A673 (cell line): ENCODE data around the gene NFATC3. TPM values are rescaled to one million over a fixed set of nuclear protein-coding genes. Genes with fewer than 3 reads are reported as not detected.

Experiments
- BruUV-seq: library from RNA; stranded (reverse); fragments of 400-500 nt; replicated peaks from 2 replicates; lab custom pipeline; 2021; lab: Mats Ljungman, UMichigan
- CTCF ChIA-PET: fragments of 300-600 bp; sonication (Branson Sonifier 250); formaldehyde crosslinking; loops from one replicate; lab custom pipeline; 2022; ENCODE audit warnings: antibody characterized with exemption; lab: Charles Lee
- POLR2A ChIA-PET: fragments of 300-600 bp; sonication (Branson Sonifier 250); formaldehyde crosslinking; loops from one replicate; lab custom pipeline; 2022; ENCODE audit warnings: antibody characterized with exemption; ENCODE audit not compliant: low non-redundant PET; lab: Charles Lee
- DNase-seq: peaks from one replicate; pipeline ENCODE4 v3.0.0-alpha.2; 2015; ENCODE audit warnings: low spot score
- H3K27ac ChIP-seq: fragments of 200-600 bp; sonication (generic); 2 replicates; pipeline ENCODE4 v1.5.1; 2016; ENCODE audit warnings: mixed run types, low read depth, mild to moderate bottlenecking, mixed read lengths, antibody characterized with exemption, low read length; ENCODE audit not compliant: poor library complexity, severe bottlenecking
- H3K27me3 ChIP-seq: fragments of 200-600 bp; sonication (generic); replicated peaks from 2 replicates; pipeline ENCODE4 v1.6.1; 2017; ENCODE audit warnings: mixed run types, low read depth, mild to moderate bottlenecking, mixed read lengths, antibody characterized with exemption, low read length; ENCODE audit not compliant: insufficient read depth, poor library complexity
- H3K36me3 ChIP-seq: fragments of 200-600 bp; sonication (generic); 2 replicates; pipeline ENCODE4 v1.6.1; 2016; ENCODE audit warnings: mixed run types, mild to moderate bottlenecking, mixed read lengths, antibody characterized with exemption, low read length; ENCODE audit not compliant: insufficient read depth, poor library complexity, severe bottlenecking
- H3K4me1 ChIP-seq: fragments of 200-600 bp; sonication (generic); 2 replicates; pipeline ENCODE4 v1.6.1; 2017; ENCODE audit warnings: mixed run types, mild to moderate bottlenecking, mixed read lengths, antibody characterized with exemption, low read length; ENCODE audit not compliant: insufficient read depth, poor library complexity, severe bottlenecking
- H3K4me3 ChIP-seq: fragments of 200-600 bp; sonication (generic); 2 replicates; pipeline ENCODE4 v1.5.1; 2016; ENCODE audit warnings: low read depth, mixed run types, mild to moderate bottlenecking, mixed read lengths, low read length; ENCODE audit not compliant: poor library complexity, severe bottlenecking
- H3K9me3 ChIP-seq: fragments of 200-600 bp; sonication (generic); 2 replicates; pipeline ENCODE4 v1.6.1; 2016; ENCODE audit warnings: mixed run types, low read depth, mild to moderate bottlenecking, mixed read lengths, antibody characterized with exemption, low read length; ENCODE audit not compliant: poor library complexity, severe bottlenecking
- EZH2 ChIP-seq: fragments of 200-600 bp; sonication (generic); IDR thresholded peaks from 2 replicates; pipeline ENCODE4 v1.6.1; 2017; ENCODE audit warnings: borderline replicate concordance, low read depth, mild to moderate bottlenecking, mixed read lengths, antibody characterized with exemption, low read length; ENCODE audit not compliant: poor library complexity, severe bottlenecking
- intact Hi-C: fragments of 100-400 bp; cut with micrococcal nuclease; formaldehyde crosslinking; loops from one replicate; pipeline ENCODE4 v1.10.0; 2022; ENCODE audit not compliant: unreplicated experiment
- total RNA-seq: library from RNA; stranded (reverse); gene quantifications from 2 replicates; pipeline ENCODE4 v1.2.3, GENCODE V29; 2021
- TF ChIP-seq, protein P1 (sequence below): fragments of 300-800, 200-600 bp; sonication (generic); conservative IDR thresholded peaks from 2 replicates; pipeline ENCODE4 v1.5.1; 2017; ENCODE audit warnings: low read depth, mild to moderate bottlenecking, antibody characterized with exemption, low read length, moderate library complexity, mixed read lengths

Gene NFATC3
- total RNA-seq, 1 experiment from 2014 or later, result 56.0 TPM

DNA sequence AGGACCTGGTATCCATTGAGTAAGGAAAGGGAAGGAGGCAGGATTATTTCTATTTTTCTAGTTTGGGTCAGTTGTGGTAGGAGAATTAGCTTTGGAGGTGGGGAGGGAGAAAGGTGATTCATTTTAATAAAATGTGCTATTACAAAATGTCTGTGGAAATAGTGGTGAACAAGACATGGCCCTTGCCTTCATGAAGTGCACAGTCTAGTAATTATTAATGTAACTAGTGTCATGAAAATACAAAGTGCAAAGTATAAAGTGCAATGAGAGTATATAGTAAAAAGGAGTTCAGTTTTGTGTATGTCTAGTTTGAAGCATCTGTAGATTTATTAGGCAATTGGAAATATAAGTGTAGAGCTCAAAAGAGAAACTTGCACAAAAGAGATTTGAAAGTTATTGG lies 11.9 kb downstream of the NFATC3 start:
- Histone ChIP-seq H3K27ac (no peak overlapping the region), H3K4me3 (no peak overlapping the region), H3K9me3 (no peaks in the 10 kb centered on the region), H3K36me3 (no peaks in the 10 kb centered on the region), H3K27me3 (no peaks in the 10 kb centered on the region), H3K4me1 (peaks cover 3% of the 10 kb centered on the region)
- intact Hi-C loops, result loop anchor here (10.0 kb wide), 1 partner anchor 228 kb away; no protein-coding TSS in a partner anchor
- CTCF ChIA-PET, result no interaction called here
- BruUV-seq, result no TSS peak
- no peak for TF ChIP-seq EZH2
- TF ChIP-seq, protein P1, sequence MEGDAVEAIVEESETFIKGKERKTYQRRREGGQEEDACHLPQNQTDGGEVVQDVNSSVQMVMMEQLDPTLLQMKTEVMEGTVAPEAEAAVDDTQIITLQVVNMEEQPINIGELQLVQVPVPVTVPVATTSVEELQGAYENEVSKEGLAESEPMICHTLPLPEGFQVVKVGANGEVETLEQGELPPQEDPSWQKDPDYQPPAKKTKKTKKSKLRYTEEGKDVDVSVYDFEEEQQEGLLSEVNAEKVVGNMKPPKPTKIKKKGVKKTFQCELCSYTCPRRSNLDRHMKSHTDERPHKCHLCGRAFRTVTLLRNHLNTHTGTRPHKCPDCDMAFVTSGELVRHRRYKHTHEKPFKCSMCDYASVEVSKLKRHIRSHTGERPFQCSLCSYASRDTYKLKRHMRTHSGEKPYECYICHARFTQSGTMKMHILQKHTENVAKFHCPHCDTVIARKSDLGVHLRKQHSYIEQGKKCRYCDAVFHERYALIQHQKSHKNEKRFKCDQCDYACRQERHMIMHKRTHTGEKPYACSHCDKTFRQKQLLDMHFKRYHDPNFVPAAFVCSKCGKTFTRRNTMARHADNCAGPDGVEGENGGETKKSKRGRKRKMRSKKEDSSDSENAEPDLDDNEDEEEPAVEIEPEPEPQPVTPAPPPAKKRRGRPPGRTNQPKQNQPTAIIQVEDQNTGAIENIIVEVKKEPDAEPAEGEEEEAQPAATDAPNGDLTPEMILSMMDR, result no peak
- POLR2A ChIA-PET, result no interaction called here
- DNase-seq, result no peak

DNA sequence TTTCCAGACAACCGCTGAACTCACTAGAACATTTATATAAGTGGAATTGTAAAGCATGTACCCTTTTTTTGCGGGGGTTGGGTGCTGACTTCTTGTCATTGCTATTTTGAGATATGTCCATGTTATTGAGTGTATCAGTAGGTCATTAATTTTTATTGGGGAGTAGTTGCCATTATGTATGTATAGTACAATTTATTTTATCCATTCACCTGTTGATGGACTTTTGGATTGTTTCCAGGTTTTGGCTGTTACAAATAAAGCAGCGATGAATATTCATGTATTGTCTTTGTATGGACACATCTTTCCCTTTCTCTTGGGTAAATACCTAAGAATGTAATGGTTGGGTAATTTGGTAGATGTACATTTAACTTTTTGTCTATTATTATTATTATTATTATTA lies 12.7 kb downstream of the NFATC3 start:
- no peak for DNase-seq
- TF ChIP-seq EZH2, result no peak
- TF ChIP-seq, protein P1, result no peak
- ChIA-PET POLR2A (no interaction called here), CTCF (interaction anchor here (0.7 kb wide), 1 partner anchor 281 kb away, joined by 7 read pairs; no protein-coding TSS in a partner anchor)
- no peaks in the 10 kb centered on the region for H3K27me3 ChIP-seq
- no peaks in the 10 kb centered on the region for H3K36me3 ChIP-seq
- intact Hi-C loops, result loop anchor here (10.0 kb wide), 1 partner anchor 227 kb away; no protein-coding TSS in a partner anchor
- BruUV-seq, result no TSS peak
- no peaks in the 10 kb centered on the region for H3K4me1 ChIP-seq
- H3K4me3 ChIP-seq, result no peak overlapping the region
- no peaks in the 10 kb centered on the region for H3K9me3 ChIP-seq
- no peak overlapping the region for H3K27ac ChIP-seq

DNA sequence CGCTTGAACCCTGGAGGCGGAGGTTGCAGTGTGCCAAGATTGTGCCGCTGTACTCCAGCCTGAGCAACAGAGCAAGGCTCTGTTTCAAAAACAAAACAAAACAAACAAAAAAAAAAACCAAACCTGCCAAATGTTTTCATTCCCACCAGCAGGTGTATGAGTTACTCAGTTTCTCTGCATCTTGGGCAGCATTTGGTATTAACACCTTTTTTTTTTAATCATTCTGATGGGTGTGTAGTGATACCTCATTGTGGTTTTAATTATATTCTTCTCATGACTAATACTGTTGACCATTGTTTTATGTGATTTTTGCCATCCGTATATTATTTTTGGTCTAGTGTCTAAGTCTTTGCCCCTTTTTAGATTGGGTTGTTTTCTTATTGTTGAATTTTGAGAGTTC lies 15.3 kb downstream of the NFATC3 start:
- TF ChIP-seq EZH2, result no peak
- TF ChIP-seq, protein P1, result no peak
- POLR2A ChIA-PET, result no interaction called here
- CTCF ChIA-PET, result no interaction called here

More for the DNA sequence above, 15.3 kb downstream of the NFATC3 start:
- peaks cover 5% of the 10 kb centered on the region for H3K9me3 ChIP-seq
- H3K4me3 ChIP-seq, result no peak overlapping the region
- no peak overlapping the region for H3K27ac ChIP-seq
- no peaks in the 10 kb centered on the region for H3K4me1 ChIP-seq
- DNase-seq, result no peak
- no TSS peak for BruUV-seq
- H3K36me3 ChIP-seq, result no peaks in the 10 kb centered on the region
- no peaks in the 10 kb centered on the region for H3K27me3 ChIP-seq
- intact Hi-C loops, result no loop called here
